ENCODE results near the gene STEAP3.
A peak's percentile ranks its signal among the peaks of the same experiment; 100 is the strongest.

Gene STEAP3

DNA sequence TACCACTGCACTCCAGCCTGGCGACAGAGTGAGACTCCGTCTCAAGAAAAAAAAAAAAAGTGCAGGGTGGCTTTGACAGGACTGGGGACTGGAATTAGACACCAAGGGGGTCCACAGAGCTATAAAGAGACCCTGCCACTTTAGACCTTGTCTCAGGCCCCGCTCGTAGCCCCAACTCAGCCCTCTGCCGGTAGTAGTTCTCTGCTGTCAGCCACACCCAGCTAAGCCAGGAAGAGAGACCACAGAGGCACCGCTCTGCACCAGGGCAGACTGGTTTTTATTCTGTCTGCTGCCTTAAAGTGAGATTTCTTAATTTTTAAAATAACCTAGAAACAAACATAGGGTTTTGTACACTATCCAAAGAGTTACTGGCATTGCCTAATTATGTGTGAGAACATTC is 66.0 kb downstream of the STEAP3 start:
- DNase-seq (ENCODE audit: low read depth, low spot score), result no peak
- TF ChIP-seq, protein P1, sequence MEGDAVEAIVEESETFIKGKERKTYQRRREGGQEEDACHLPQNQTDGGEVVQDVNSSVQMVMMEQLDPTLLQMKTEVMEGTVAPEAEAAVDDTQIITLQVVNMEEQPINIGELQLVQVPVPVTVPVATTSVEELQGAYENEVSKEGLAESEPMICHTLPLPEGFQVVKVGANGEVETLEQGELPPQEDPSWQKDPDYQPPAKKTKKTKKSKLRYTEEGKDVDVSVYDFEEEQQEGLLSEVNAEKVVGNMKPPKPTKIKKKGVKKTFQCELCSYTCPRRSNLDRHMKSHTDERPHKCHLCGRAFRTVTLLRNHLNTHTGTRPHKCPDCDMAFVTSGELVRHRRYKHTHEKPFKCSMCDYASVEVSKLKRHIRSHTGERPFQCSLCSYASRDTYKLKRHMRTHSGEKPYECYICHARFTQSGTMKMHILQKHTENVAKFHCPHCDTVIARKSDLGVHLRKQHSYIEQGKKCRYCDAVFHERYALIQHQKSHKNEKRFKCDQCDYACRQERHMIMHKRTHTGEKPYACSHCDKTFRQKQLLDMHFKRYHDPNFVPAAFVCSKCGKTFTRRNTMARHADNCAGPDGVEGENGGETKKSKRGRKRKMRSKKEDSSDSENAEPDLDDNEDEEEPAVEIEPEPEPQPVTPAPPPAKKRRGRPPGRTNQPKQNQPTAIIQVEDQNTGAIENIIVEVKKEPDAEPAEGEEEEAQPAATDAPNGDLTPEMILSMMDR (IDR thresholded peaks at IDR 0.05; ENCODE audit: low read depth, low read length), result no peak
- no peak overlapping the region for H3K4me3 ChIP-seq (ENCODE audit: low read depth, low read length)
- in situ Hi-C loops (cut with HindIII; ENCODE audit: low sequenced_read_pairs), result no loop called here

DNA sequence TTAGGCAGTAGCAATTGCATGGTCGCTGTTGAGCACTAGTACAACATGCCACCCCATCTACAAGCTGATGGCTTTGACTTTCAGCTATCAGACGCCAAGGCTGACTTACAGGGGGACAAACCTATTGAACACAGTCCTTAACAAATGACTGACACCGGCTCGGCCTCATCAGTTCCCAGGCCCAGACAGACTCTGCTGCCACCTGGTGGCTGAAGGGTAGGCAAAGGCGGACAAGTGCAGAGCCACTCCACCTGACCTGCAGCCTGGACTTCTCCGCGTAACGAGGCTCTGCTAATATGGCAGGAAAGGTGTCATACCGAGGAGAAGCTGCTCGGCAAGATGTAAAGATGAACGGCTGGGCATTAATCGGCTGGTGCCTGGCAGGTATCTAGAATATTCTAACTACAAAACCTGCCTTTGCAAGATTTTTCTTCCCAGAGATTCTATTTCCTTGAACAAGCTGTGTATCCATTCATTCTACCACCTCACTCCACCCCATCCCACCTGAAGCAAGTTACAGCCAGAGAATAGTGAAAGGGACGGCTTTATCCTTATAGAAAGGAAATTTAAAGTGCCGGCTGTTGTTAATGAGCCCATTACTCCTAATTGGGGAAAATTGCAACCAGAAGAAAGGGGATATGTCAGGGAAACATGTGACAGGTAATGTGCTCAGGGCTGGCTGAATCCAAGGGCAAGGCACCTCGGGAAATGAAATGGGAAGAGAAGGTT is 67.4 kb downstream of the STEAP3 start:
- peak; percentile 32 for DNase-seq (ENCODE audit: low read depth, low spot score)
- no peak overlapping the region for H3K4me3 ChIP-seq (ENCODE audit: low read depth, low read length)
- in situ Hi-C loops (cut with HindIII; ENCODE audit: low sequenced_read_pairs), result no loop called here
- TF ChIP-seq, protein P1 (IDR thresholded peaks at IDR 0.05; ENCODE audit: low read depth, low read length), result peak; percentile 80

DNA sequence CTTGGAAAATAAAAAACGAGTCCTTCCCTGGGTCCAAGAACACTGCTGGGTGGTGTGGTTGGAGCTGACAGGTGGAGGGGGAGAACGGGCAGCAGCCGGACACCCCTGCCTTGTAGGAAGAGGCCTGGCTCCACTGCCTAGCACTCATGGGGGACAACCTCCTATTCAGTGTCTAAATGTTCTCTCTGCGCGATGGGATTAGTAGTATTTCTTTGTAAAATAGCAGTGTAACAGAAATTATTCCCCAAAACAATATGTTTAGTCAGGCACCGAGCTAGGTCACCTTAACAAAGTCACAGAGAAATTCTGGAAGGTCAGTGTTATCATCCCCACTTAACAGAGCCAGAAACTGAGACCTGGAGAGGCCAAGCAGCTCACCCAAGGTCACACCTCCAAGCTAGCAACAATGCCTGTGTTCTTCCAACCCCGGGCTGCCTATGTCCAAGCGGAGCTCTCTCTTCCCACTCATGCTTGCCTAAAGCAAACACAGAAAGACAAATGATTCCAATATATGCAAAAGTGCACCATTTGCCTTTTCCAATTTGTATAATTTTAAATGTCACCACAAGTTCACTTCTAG is 68.0 kb downstream of the STEAP3 start:
- TF ChIP-seq, protein P1 (IDR thresholded peaks at IDR 0.05; ENCODE audit: low read depth, low read length), result no peak
- no peak overlapping the region for H3K4me3 ChIP-seq (ENCODE audit: low read depth, low read length)
- no peak for DNase-seq (ENCODE audit: low read depth, low spot score)
- in situ Hi-C loops (cut with HindIII; ENCODE audit: low sequenced_read_pairs), result no loop called here

DNA sequence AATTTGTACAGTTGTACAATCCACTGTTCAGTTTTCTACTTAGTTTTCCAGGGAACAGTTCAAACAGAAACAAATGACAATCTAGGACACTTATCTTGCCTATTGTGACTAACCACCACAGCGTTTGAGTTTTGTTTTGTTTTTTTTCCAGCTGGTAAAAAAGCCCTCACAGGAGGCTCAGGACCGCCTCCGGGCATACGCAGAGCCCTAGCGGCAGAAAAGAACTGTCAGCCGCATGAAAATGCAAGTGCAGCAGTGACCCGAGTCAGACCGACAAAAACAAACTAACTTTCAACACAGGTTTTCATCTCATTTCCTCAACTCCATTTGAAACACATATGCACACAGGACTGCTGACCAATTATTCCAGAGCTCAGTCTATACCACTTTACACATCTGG is 68.6 kb downstream of the STEAP3 start:
- TF ChIP-seq, protein P1 (IDR thresholded peaks at IDR 0.05; ENCODE audit: low read depth, low read length), result peak; percentile 50
- H3K4me3 ChIP-seq (ENCODE audit: low read depth, low read length), result no peak overlapping the region
- in situ Hi-C loops (cut with HindIII; ENCODE audit: low sequenced_read_pairs), result no loop called here
- peak; percentile 51 for DNase-seq (ENCODE audit: low read depth, low spot score)

DNA sequence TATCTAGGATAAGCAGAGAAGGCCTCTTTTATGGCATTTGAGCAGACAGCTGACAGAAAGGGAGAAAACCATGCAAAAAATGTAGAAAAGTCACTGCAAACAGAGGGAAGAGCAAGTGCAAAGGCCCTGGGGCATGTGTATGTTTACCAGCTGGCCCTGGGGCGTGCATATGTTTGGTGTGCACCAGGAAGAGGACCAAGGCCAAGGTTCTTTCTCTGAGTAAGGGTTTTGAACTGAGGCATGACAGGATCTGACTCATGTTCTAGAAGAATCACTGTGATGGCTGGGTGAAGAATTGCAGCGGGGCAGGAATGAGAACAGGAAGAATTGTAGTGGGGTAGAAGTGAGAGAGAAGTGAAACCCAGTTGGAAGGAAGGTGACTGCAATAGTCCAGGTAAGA is 69.6 kb downstream of the STEAP3 start:
- TF ChIP-seq, protein P1 (IDR thresholded peaks at IDR 0.05; ENCODE audit: low read depth, low read length), result no peak
- H3K4me3 ChIP-seq (ENCODE audit: low read depth, low read length), result no peak overlapping the region
- in situ Hi-C loops (cut with HindIII; ENCODE audit: low sequenced_read_pairs), result no loop called here
- DNase-seq (ENCODE audit: low read depth, low spot score), result no peak

DNA sequence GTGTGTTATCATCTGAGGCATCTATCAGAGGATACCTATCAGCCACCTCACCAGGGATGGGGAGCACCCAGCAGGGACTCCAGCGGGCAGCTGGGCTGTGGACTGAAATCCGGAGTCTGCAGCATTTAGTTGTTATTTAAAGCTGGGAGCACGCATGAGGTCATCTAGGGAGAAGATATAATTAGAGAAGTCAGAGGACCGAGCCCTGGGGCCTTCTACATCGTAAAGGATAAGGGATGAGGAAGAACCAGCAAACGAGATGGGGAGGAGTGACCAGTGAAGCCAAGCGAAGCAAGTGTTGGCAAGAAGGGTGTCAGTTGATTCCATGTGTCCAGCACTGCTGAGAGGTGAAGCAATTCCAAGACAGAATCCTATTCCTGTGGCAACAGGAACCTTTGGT is 70.3 kb downstream of the STEAP3 start:
- DNase-seq (ENCODE audit: low read depth, low spot score), result no peak
- TF ChIP-seq, protein P1 (IDR thresholded peaks at IDR 0.05; ENCODE audit: low read depth, low read length), result no peak
- in situ Hi-C loops (cut with HindIII; ENCODE audit: low sequenced_read_pairs), result no loop called here
- no peak overlapping the region for H3K4me3 ChIP-seq (ENCODE audit: low read depth, low read length)

Data from astrocyte of the spinal cord (primary cell).